Astrocyte of the spinal cord (primary cell): Measurements from ENCODE around the gene HSPA12A.

Source experiments
- DNase-seq: peaks from one replicate; pipeline ENCODE4 v3.0.0; 2011; ENCODE audit warnings: low read depth, low spot score
- H3K4me3 ChIP-seq: 2 replicates; pipeline ENCODE4 v1.5.1; 2011; ENCODE audit warnings: low read depth, mild to moderate bottlenecking, low read length, moderate library complexity
- in situ Hi-C: cut with HindIII; loops from 2 replicates; pipeline ENCODE4 v1.10.0; 2017; ENCODE audit warnings: low sequenced_read_pairs
- TF ChIP-seq, protein P1 (sequence below): IDR thresholded peaks from 2 replicates; pipeline ENCODE4 v1.5.1; 2012; ENCODE audit warnings: low read depth, mild to moderate bottlenecking, low read length, inconsistent platforms

Gene HSPA12A

DNA sequence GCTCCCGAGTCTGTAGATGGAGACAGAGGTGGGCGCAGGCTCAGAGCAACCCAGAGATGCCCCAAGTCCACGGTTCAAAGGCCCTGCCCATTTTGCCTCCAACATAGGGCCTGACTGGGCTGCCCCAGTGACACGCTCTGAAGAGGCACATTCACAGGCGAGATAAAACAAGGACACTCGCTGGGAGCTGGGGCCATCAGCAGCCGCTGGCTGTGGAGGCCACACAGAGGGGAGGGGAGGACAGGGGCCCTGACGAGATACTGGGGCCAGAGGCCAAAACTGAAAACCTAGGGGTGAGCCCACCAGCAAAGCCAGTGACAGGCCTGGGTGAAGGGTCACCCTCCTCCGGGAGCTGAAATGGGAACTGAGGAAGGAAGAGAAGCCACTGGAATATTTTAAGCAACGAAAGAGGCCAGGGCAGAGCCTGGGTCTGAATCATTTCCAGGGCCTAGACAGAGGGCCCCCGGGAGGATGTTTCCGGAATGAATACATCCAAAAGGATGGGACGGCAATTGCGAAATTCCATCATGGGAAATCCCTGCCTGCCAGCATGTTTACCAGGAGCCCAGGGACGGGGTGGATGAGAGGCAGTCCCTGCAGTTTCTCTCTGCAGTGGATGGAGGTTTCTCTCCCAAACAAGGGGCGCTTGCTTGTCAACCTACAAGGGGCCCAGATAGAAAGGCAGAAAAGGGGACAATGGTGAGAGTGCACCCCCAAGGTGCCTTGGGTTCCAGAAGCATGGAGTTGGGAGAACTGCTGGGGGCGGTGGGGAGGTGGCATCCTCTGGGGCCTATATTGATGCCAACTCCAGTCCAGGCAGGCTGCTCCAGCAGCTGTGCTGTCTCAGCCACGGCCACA lies 29.0 kb upstream of the HSPA12A start:
- in situ Hi-C loops: no loop called here
- peak; percentile 42 for DNase-seq
- TF ChIP-seq, protein P1, sequence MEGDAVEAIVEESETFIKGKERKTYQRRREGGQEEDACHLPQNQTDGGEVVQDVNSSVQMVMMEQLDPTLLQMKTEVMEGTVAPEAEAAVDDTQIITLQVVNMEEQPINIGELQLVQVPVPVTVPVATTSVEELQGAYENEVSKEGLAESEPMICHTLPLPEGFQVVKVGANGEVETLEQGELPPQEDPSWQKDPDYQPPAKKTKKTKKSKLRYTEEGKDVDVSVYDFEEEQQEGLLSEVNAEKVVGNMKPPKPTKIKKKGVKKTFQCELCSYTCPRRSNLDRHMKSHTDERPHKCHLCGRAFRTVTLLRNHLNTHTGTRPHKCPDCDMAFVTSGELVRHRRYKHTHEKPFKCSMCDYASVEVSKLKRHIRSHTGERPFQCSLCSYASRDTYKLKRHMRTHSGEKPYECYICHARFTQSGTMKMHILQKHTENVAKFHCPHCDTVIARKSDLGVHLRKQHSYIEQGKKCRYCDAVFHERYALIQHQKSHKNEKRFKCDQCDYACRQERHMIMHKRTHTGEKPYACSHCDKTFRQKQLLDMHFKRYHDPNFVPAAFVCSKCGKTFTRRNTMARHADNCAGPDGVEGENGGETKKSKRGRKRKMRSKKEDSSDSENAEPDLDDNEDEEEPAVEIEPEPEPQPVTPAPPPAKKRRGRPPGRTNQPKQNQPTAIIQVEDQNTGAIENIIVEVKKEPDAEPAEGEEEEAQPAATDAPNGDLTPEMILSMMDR: no peak

DNA sequence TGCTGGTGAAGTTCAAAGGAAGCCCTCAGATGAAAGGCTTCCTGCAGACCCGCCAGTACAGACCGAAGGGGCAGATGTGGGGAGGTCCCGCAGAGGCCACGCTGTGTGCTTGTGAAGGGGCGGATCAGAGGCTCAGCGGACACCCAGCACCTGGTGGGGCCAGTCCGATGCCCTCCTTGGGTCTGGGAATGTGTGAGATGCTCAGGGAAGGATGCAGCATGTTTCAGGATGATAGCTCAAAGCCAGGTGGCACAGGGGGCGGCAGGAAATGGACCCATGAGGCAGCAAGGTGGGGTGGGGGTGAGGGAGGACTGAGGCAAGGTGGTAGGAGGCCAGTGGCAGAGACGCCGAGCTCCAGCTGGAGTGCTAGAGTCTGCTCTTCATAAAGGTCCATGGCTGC lies 27.9 kb upstream of the HSPA12A start:
- H3K4me3 ChIP-seq: no peak overlapping the region
- TF ChIP-seq, protein P1: no peak
- in situ Hi-C loops: no loop called here
- no peak for DNase-seq

More for the DNA sequence above, 29.0 kb upstream of the HSPA12A start:
- no peak overlapping the region for H3K4me3 ChIP-seq

GRCh38 chr10:116769791-116770190 lies 27.4 kb upstream of the HSPA12A start:
- TF ChIP-seq, protein P1: no peak

DNA sequence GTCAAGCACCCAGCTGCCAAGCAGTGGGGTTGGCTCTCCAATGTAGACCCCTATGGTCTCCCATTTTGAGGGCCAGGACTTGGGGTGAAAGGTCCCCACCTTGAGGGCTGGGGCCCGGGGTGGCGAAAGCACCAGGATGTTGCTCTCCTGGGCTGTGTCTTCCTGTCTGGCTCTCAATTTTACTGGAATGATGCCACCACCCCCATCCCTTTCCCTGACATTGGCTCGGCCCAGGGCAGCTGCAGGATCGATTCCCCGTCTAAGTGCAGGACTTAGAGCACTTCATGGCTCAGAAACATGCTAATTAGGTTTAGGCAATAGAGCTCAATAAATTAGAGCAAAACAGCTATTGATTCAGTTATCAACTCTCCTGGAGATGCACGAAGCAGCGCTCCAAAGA lies 27.0 kb upstream of the HSPA12A start:
- in situ Hi-C loops: no loop called here
- DNase-seq: no peak
- TF ChIP-seq, protein P1: no peak
- H3K4me3 ChIP-seq: no peak overlapping the region

More at GRCh38 chr10:116769791-116770190, 27.4 kb upstream of the HSPA12A start:
- in situ Hi-C loops: no loop called here
- peak; percentile 54 for DNase-seq
- no peak overlapping the region for H3K4me3 ChIP-seq

DNA sequence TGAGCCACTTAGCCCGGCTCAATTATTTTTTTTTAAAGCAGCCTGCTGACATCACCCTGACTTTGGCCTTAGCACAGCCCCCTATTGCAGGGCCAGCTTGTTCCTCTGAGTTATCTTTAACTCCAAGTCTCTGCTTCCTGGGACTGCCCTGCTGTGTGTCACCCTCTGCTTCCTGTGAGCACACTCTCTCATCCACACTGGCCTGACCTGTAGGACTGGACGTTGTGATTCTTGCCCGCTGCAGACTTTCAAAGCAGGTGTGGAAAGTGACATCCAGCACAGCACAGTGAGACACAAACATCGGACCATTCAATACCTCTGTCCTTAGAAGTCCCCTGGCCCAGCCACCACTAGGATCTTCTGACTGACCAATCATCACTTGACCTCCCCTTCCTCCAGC lies 26.4 kb upstream of the HSPA12A start:
- no peak overlapping the region for H3K4me3 ChIP-seq
- in situ Hi-C loops: no loop called here
- no peak for DNase-seq
- TF ChIP-seq, protein P1: no peak

DNA sequence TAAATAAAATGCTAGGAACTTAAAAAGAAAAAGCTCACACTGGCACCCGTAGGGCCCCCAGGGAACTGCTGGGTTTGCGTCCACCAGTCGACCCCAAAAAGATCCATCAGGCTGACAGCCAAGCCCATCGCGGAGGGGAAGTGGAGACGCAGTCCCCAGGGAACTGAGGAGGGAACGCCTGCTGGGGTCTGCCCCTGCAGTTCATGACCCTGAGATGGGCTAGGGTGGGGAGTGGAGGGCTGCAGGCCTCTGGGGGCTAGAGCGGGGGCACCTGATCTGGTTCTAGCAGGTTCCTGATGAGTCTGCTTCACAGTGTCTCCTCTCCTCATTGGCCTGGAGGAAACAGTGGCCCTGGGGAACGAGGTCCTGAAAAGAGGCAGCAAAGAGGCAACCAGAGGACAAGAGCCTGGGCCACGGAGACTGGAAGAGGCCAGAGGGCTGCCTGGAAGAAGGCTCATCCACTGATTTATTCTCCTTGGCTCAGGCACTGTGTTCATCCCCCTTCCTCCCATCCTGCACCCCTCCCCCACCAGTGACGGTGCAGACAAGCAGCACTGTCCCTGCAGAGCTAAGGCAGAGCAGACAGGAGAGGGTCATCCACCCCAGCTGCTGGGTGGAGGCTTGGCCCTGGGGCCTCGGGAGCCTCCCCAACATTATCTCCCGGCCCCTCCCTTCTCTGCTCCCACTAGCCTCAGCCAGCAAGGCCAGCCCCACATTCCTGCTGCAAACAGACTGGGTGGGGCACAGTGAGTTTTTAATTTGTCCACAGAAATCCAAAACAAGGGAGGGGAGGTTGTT lies 24.7 kb upstream of the HSPA12A start:
- TF ChIP-seq, protein P1: no peak
- no peak overlapping the region for H3K4me3 ChIP-seq
- in situ Hi-C loops: no loop called here
- DNase-seq: no peak
